Natural killer cell treated with Interleukin-12 subunit alpha and Interleukin-12 subunit beta and Interleukin-15 and Interleukin-18, amount 100 ng/mL, for 72 hours (primary cell): ENCODE measurements around the gene SCGB1C1. TPM values are rescaled to one million over a fixed set of nuclear protein-coding genes. Genes with fewer than 3 reads are reported as not detected.
"Not testable (repeated sequence)": the region's sequence is repeated elsewhere in the genome, so short reads cannot be mapped to it uniquely, and the experiment has no call there.

Experiments
- ATAC-seq, 2 donors: fragments of 150-1000 bp; cut with Tn5 transposase in 1 of 2; sonication (Bioruptor Pico), chemical (Tn5 transposase) in 1 of 2; 2 replicates each; pipeline ENCODE4 v1.10.0; 2021
- DNase-seq: peaks from one replicate; pipeline ENCODE4 v3.0.0; 2022; ENCODE audit warnings: low spot score
- H3K27ac Mint-ChIP-seq, 2 donors: 1 replicate in 1 of 2; 2 replicates in 1 of 2; pipeline ENCODE4 v1.8.0; 2022; ENCODE audit warnings: mixed read lengths in 2 of 2, mild to moderate bottlenecking in 1 of 2, moderate library complexity in 1 of 2
- H3K27me3 Mint-ChIP-seq, 2 donors: 1 replicate in 1 of 2; 2 replicates in 1 of 2; pipeline ENCODE4 v1.8.0; 2022; ENCODE audit warnings: mixed read lengths in 2 of 2
- H3K36me3 Mint-ChIP-seq: one replicate; pipeline ENCODE4 v1.8.0; 2022; ENCODE audit warnings: mixed read lengths
- H3K4me1 Mint-ChIP-seq, 2 donors: 1 replicate in 1 of 2; 2 replicates in 1 of 2; pipeline ENCODE4 v1.8.0; 2022; ENCODE audit warnings: low read depth in 2 of 2, mixed read lengths in 2 of 2, mild to moderate bottlenecking in 1 of 2
- H3K4me3 Mint-ChIP-seq: one replicate; pipeline ENCODE4 v1.8.0; 2022; ENCODE audit warnings: mixed read lengths
- H3K9me3 Mint-ChIP-seq: 2 replicates; pipeline ENCODE4 v1.8.0; 2022; ENCODE audit warnings: mixed read lengths
- total RNA-seq, 2 donors: library from RNA; stranded (reverse); gene quantifications; one replicate each; pipeline ENCODE4 v1.2.3, GENCODE V29; 2022

SCGB1C1 gene
- total RNA-seq, 2 donors from 2014 or later = not detected

GRCh38 chr11:217704-218103 lies 24.8 kb downstream of the SCGB1C1 start:
- ATAC-seq (no peak), DNase-seq (no peak)
- H3K4me3 Mint-ChIP-seq = no peak overlapping the region
- peaks cover 4 to 8% of the 10 kb centered on the region in 2 donors for H3K4me1 Mint-ChIP-seq
- no peaks in the 10 kb centered on the region for H3K27me3 Mint-ChIP-seq
- peak overlapping the region in 1 of 2 donors; percentile 40 for H3K27ac Mint-ChIP-seq
- peaks cover 4% of the 10 kb centered on the region for H3K36me3 Mint-ChIP-seq
- no peaks in the 10 kb centered on the region for H3K9me3 Mint-ChIP-seq

- Mint-ChIP-seq H3K36me3 (peaks cover 4% of the 10 kb centered on the region), H3K4me3 (no peak overlapping the region), H3K4me1 (peaks cover 4 to 7% of the 10 kb centered on the region in 2 donors), H3K27ac (no peak overlapping the region), H3K27me3 (no peaks in the 10 kb centered on the region), H3K9me3 (no peaks in the 10 kb centered on the region)
- ATAC-seq (peak in 1 of 2 donors; percentile 30), DNase-seq (no peak)
Observed at GRCh38 chr11:218815-219593, 26.1 kb downstream of the SCGB1C1 start.

- not testable (repeated sequence) for H3K27me3 Mint-ChIP-seq, H3K36me3 Mint-ChIP-seq, H3K4me3 Mint-ChIP-seq
Observed at GRCh38 chr11:220641-221215, 27.9 kb downstream of the SCGB1C1 start.

GRCh38 chr11:221539-221938 lies 28.7 kb downstream of the SCGB1C1 start:
- no peak overlapping the region for H3K27ac Mint-ChIP-seq
- peaks cover 4 to 10% of the 10 kb centered on the region in 2 donors for H3K4me1 Mint-ChIP-seq
- H3K9me3 Mint-ChIP-seq = no peaks in the 10 kb centered on the region
- H3K4me3 Mint-ChIP-seq = no peak overlapping the region
- ATAC-seq (no peak), DNase-seq (no peak)
- no peaks in the 10 kb centered on the region for H3K27me3 Mint-ChIP-seq
- H3K36me3 Mint-ChIP-seq = peaks cover 4% of the 10 kb centered on the region

More at GRCh38 chr11:220641-221215, 27.9 kb downstream of the SCGB1C1 start:
- DNase-seq, H3K27ac Mint-ChIP-seq, ATAC-seq, H3K9me3 Mint-ChIP-seq: not testable (repeated sequence)
- H3K4me1 Mint-ChIP-seq = peaks cover 4 to 10% of the 10 kb centered on the region in 2 donors

- peaks cover 4 to 10% of the 10 kb centered on the region in 2 donors for H3K4me1 Mint-ChIP-seq
- ATAC-seq = no peak
- peaks cover 4% of the 10 kb centered on the region for H3K36me3 Mint-ChIP-seq
- no peaks in the 10 kb centered on the region for H3K27me3 Mint-ChIP-seq
- no peak for DNase-seq
- H3K9me3 Mint-ChIP-seq = no peaks in the 10 kb centered on the region
- no peak overlapping the region for H3K4me3 Mint-ChIP-seq
- no peak overlapping the region for H3K27ac Mint-ChIP-seq
Observed at GRCh38 chr11:221998-222789, 29.3 kb downstream of the SCGB1C1 start.

GRCh38 chr11:223026-223789 lies 30.3 kb downstream of the SCGB1C1 start:
- H3K9me3 Mint-ChIP-seq = no peaks in the 10 kb centered on the region
- no peaks in the 10 kb centered on the region for H3K27me3 Mint-ChIP-seq
- peaks cover under 1 to 6% of the 10 kb centered on the region in 2 donors for H3K4me1 Mint-ChIP-seq
- H3K4me3 Mint-ChIP-seq = no peak overlapping the region
- H3K36me3 Mint-ChIP-seq = no peaks in the 10 kb centered on the region
- ATAC-seq = no peak
- no peak for DNase-seq
- H3K27ac Mint-ChIP-seq = peak overlapping the region in 1 of 2 donors; percentile 57

- ATAC-seq (no peak), DNase-seq (no peak)
- no peak overlapping the region for H3K27ac Mint-ChIP-seq
- H3K4me3 Mint-ChIP-seq = no peak overlapping the region
- peaks cover 0 to 6% of the 10 kb centered on the region in 2 donors for H3K4me1 Mint-ChIP-seq
- no peaks in the 10 kb centered on the region for H3K27me3 Mint-ChIP-seq
- no peaks in the 10 kb centered on the region for H3K9me3 Mint-ChIP-seq
- H3K36me3 Mint-ChIP-seq = no peaks in the 10 kb centered on the region
Observed at GRCh38 chr11:223884-224283, 31.0 kb downstream of the SCGB1C1 start.

- no peaks in the 10 kb centered on the region for H3K36me3 Mint-ChIP-seq
- ATAC-seq = no peak
- no peak for DNase-seq
- peaks cover 0 to 6% of the 10 kb centered on the region in 2 donors for H3K4me1 Mint-ChIP-seq
- H3K27ac Mint-ChIP-seq = no peak overlapping the region
- H3K9me3 Mint-ChIP-seq = no peaks in the 10 kb centered on the region
- no peak overlapping the region for H3K4me3 Mint-ChIP-seq
- H3K27me3 Mint-ChIP-seq = no peaks in the 10 kb centered on the region
Observed at GRCh38 chr11:224424-224823, 31.5 kb downstream of the SCGB1C1 start.

GRCh38 chr11:225734-226453 lies 33.0 kb downstream of the SCGB1C1 start:
- Mint-ChIP-seq H3K36me3 (no peaks in the 10 kb centered on the region), H3K27me3 (no peaks in the 10 kb centered on the region), H3K9me3 (no peaks in the 10 kb centered on the region), H3K4me3 (no peak overlapping the region), H3K4me1 (peaks cover 0 to 6% of the 10 kb centered on the region in 2 donors), H3K27ac (peak overlapping the region in 1 of 2 donors; percentile 65)
- no peak for ATAC-seq
- no peak for DNase-seq

GRCh38 chr11:227824-228379 lies 35.0 kb downstream of the SCGB1C1 start:
- Mint-ChIP-seq H3K9me3 (no peaks in the 10 kb centered on the region), H3K4me3 (no peak overlapping the region), H3K27me3 (no peaks in the 10 kb centered on the region), H3K36me3 (no peaks in the 10 kb centered on the region), H3K27ac (no peak overlapping the region), H3K4me1 (peaks cover 0 to 3% of the 10 kb centered on the region in 2 donors)
- DNase-seq = no peak
- ATAC-seq = no peak

GRCh38 chr11:230431-230830 lies 37.6 kb downstream of the SCGB1C1 start:
- Mint-ChIP-seq H3K27me3 (no peaks in the 10 kb centered on the region), H3K36me3 (no peaks in the 10 kb centered on the region), H3K4me1 (peaks cover 2 to 7% of the 10 kb centered on the region in 2 donors), H3K27ac (no peak overlapping the region), H3K4me3 (no peak overlapping the region), H3K9me3 (no peaks in the 10 kb centered on the region)
- ATAC-seq = no peak
- no peak for DNase-seq

- no peak for DNase-seq
- H3K27me3 Mint-ChIP-seq = no peaks in the 10 kb centered on the region
- H3K9me3 Mint-ChIP-seq = no peaks in the 10 kb centered on the region
- H3K27ac Mint-ChIP-seq = peak overlapping the region in 1 of 2 donors; percentile 25
- peaks cover 10 to 11% of the 10 kb centered on the region in 2 donors for H3K4me1 Mint-ChIP-seq
- no peak overlapping the region for H3K4me3 Mint-ChIP-seq
- no peak for ATAC-seq
- H3K36me3 Mint-ChIP-seq = no peaks in the 10 kb centered on the region
Observed at GRCh38 chr11:232783-233565, 40.1 kb downstream of the SCGB1C1 start.
